Neutrophil (primary cell): ENCODE results near the gene TRAF2.
"Not testable (repeated sequence)": the region's sequence is repeated elsewhere in the genome, so short reads cannot be mapped to it uniquely, and the experiment has no call there.

Experiments used
- H3K27ac ChIP-seq: fragments of 200-600 bp; sonication (generic); 2 replicates; pipeline ENCODE4 v1.5.1; 2016; ENCODE audit warnings: mild to moderate bottlenecking, moderate library complexity
- H3K27me3 ChIP-seq: fragments of 200-600 bp; sonication (generic); 2 replicates; pipeline ENCODE4 v1.6.0; 2016; ENCODE audit warnings: mild to moderate bottlenecking
- H3K36me3 ChIP-seq: fragments of 200-600 bp; sonication (generic); 2 replicates; pipeline ENCODE4 v1.5.1; 2017
- H3K4me1 ChIP-seq, 2 experiments: fragments of 200-600 bp in 1 of 2; sonication (generic) in 1 of 2; 1 replicate in 1 of 2; 2 replicates in 1 of 2; pipeline versions ENCODE4 v1.5.1 to v1.6.1; 2013 to 2016; ENCODE audit warnings: low read depth in 1 of 2, low read length in 1 of 2, mild to moderate bottlenecking in 1 of 2, moderate library complexity in 1 of 2; ENCODE audit not compliant: control insufficient read depth in 1 of 2, insufficient read depth in 1 of 2
- H3K4me3 ChIP-seq, 2 experiments: fragments of 200-600 bp in 1 of 2; sonication (generic) in 1 of 2; 1 replicate in 1 of 2; 2 replicates in 1 of 2; pipeline ENCODE4 v1.5.1; 2013 to 2016; ENCODE audit warnings: low read depth in 1 of 2, low read length in 1 of 2, mild to moderate bottlenecking in 1 of 2, moderate library complexity in 1 of 2
- H3K9me3 ChIP-seq: fragments of 200-600 bp; sonication (generic); 2 replicates; pipeline ENCODE4 v1.5.1; 2016
- CTCF ChIP-seq: fragments of 200-600 bp; sonication (generic); IDR thresholded peaks from 2 replicates; pipeline ENCODE4 v1.5.1; 2016; ENCODE audit warnings: antibody characterized with exemption

Gene TRAF2

GRCh38 chr9:136875155-136875554, 11.2 kb upstream of the TRAF2 start:
- TF ChIP-seq CTCF = no peak
- Histone ChIP-seq H3K27ac (no peak overlapping the region), H3K4me3 (no peak overlapping the region), H3K27me3 (peaks cover 10% of the 10 kb centered on the region), H3K9me3 (no peaks in the 10 kb centered on the region), H3K36me3 (no peaks in the 10 kb centered on the region), H3K4me1 (no peaks in the 10 kb centered on the region)

- no peak for TF ChIP-seq CTCF
These were observed 9.8 kb upstream of the TRAF2 start for GRCh38 chr9:136876476-136876875.

GRCh38 chr9:136880651-136881050, 5.7 kb upstream of the TRAF2 start:
- H3K9me3 ChIP-seq = no peaks in the 10 kb centered on the region
- no peak overlapping the region for H3K4me3 ChIP-seq
- H3K27me3 ChIP-seq = peaks cover 32% of the 10 kb centered on the region
- TF ChIP-seq CTCF = no peak
- no peak overlapping the region for H3K27ac ChIP-seq
- H3K4me1 ChIP-seq = peaks cover 4 to 12% of the 10 kb centered on the region in 2 experiments
- no peaks in the 10 kb centered on the region for H3K36me3 ChIP-seq

More at GRCh38 chr9:136876476-136876875, 9.8 kb upstream of the TRAF2 start:
- no peaks in the 10 kb centered on the region for H3K4me1 ChIP-seq
- H3K9me3 ChIP-seq = no peaks in the 10 kb centered on the region
- H3K27me3 ChIP-seq = peaks cover 15% of the 10 kb centered on the region
- H3K27ac ChIP-seq = no peak overlapping the region
- no peaks in the 10 kb centered on the region for H3K36me3 ChIP-seq
- no peak overlapping the region for H3K4me3 ChIP-seq

GRCh38 chr9:136881691-136882108, 4.6 kb upstream of the TRAF2 start:
- H3K4me1 ChIP-seq = peaks cover 8 to 17% of the 10 kb centered on the region in 2 experiments
- no peak overlapping the region for H3K27ac ChIP-seq
- no peak overlapping the region for H3K4me3 ChIP-seq
- TF ChIP-seq CTCF = no peak
- H3K36me3 ChIP-seq = no peaks in the 10 kb centered on the region
- no peaks in the 10 kb centered on the region for H3K9me3 ChIP-seq
- peaks cover 29% of the 10 kb centered on the region for H3K27me3 ChIP-seq

GRCh38 chr9:136882109-136882946, 4.0 kb upstream of the TRAF2 start:
- no peak overlapping the region for H3K4me3 ChIP-seq
- peaks cover 28% of the 10 kb centered on the region for H3K27me3 ChIP-seq
- no peaks in the 10 kb centered on the region for H3K9me3 ChIP-seq
- TF ChIP-seq CTCF = no peak
- peaks cover 14 to 23% of the 10 kb centered on the region in 2 experiments for H3K4me1 ChIP-seq
- H3K27ac ChIP-seq = no peak overlapping the region
- H3K36me3 ChIP-seq = no peaks in the 10 kb centered on the region

GRCh38 chr9:136882947-136883283, 3.4 kb upstream of the TRAF2 start:
- not testable (repeated sequence) for H3K36me3 ChIP-seq, H3K4me3 ChIP-seq, H3K27ac ChIP-seq, H3K9me3 ChIP-seq
- H3K27me3 ChIP-seq = peaks cover 28% of the 10 kb centered on the region
- H3K4me1 ChIP-seq = peaks cover 19 to 28% of the 10 kb centered on the region in 2 experiments

- Histone ChIP-seq H3K27me3 (peaks cover 28% of the 10 kb centered on the region), H3K4me1 (peaks cover 19 to 28% of the 10 kb centered on the region in 2 experiments)
- H3K9me3 ChIP-seq, H3K27ac ChIP-seq, H3K4me3 ChIP-seq, H3K36me3 ChIP-seq: not testable (repeated sequence)
These were observed 2.6 kb upstream of the TRAF2 start for GRCh38 chr9:136883670-136884069.
